ENCODE measurements around the gene ARID1B. TPM values are rescaled to one million over a fixed set of nuclear protein-coding genes. Genes with fewer than 3 reads are reported as not detected.

The ARID1B gene
- total and polyA plus RNA-seq, 12 donors: 11.2 to 63.2 (median 52.2) TPM

GRCh38 chr6:156914181-156914580 is 137.0 kb downstream of the ARID1B start:
- 86 to 93% methylated on average over 7 of the region's 7 CpGs for WGBS, 2 donors
- H3K4me1 ChIP-seq: peaks cover 0 to 65% (median 40%) of the 10 kb centered on the region in 9 donors

GRCh38 chr6:156916130-156916801 is 139.1 kb downstream of the ARID1B start:
- no peaks in the 10 kb centered on the region for H3K36me3 ChIP-seq
- ATAC-seq (peak in 1 of 8 donors; percentile 27), DNase-seq (no peak)
- WGBS, 2 donors: 53 to 54% methylated on average over 11 of the region's 11 CpGs
- peaks cover 0 to 62% (median 42%) of the 10 kb centered on the region in 9 donors for H3K4me1 ChIP-seq
- peak overlapping the region in 3 of 10 donors; percentile 8 to 54 (median 10) for H3K27ac ChIP-seq
- no peaks in the 10 kb centered on the region for H3K27me3 ChIP-seq
- no peak for TF ChIP-seq CTCF (IDR thresholded peaks at IDR 0.05)
- intact Hi-C loops (cut with DNase I): no loop called here
- H3K4me3 ChIP-seq: no peak overlapping the region
- H3K9me3 ChIP-seq: no peaks in the 10 kb centered on the region

More at GRCh38 chr6:156914181-156914580, 137.0 kb downstream of the ARID1B start:
- H3K27me3 ChIP-seq: no peaks in the 10 kb centered on the region
- no peak for DNase-seq
- intact Hi-C loops (cut with DNase I): no loop called here
- ATAC-seq: no peak
- H3K27ac ChIP-seq: no peak overlapping the region
- TF ChIP-seq CTCF (IDR thresholded peaks at IDR 0.05): no peak
- peaks cover 0 to 4% (median 0%) of the 10 kb centered on the region in 9 donors for H3K36me3 ChIP-seq
- no peaks in the 10 kb centered on the region for H3K9me3 ChIP-seq
- no peak overlapping the region for H3K4me3 ChIP-seq

GRCh38 chr6:156917213-156917612 is 140.0 kb downstream of the ARID1B start:
- DNase-seq: no peak
- WGBS, 2 donors: 72 to 74% methylated on average over 5 of the region's 5 CpGs
- Histone ChIP-seq H3K36me3 (no peaks in the 10 kb centered on the region), H3K4me3 (no peak overlapping the region), H3K9me3 (no peaks in the 10 kb centered on the region), H3K27me3 (no peaks in the 10 kb centered on the region), H3K27ac (peak overlapping the region in 2 of 10 donors; percentile 8 to 54), H3K4me1 (peaks cover 0 to 58% (median 43%) of the 10 kb centered on the region in 9 donors)
- intact Hi-C loops (cut with DNase I): no loop called here
- no peak for TF ChIP-seq CTCF (IDR thresholded peaks at IDR 0.05)
- ATAC-seq: peak in 1 of 8 donors; percentile 4

- Histone ChIP-seq H3K4me1 (peaks cover 0 to 59% (median 37%) of the 10 kb centered on the region in 9 donors), H3K9me3 (no peaks in the 10 kb centered on the region), H3K36me3 (no peaks in the 10 kb centered on the region), H3K27ac (peak overlapping the region in 2 of 10 donors; percentile 20 to 46), H3K27me3 (no peaks in the 10 kb centered on the region), H3K4me3 (no peak overlapping the region)
- intact Hi-C loops (cut with DNase I): no loop called here
- ATAC-seq (peak in 3 of 8 donors; percentile 22 to 45 (median 24)), DNase-seq (no peak)
- 48 to 60% methylated on average over 7 of the region's 7 CpGs for WGBS, 2 donors
- TF ChIP-seq CTCF (IDR thresholded peaks at IDR 0.05): no peak
These were observed 141.5 kb downstream of the ARID1B start for GRCh38 chr6:156918647-156919046.

Measured in heart right ventricle (tissue), 16 donors.